ENCODE results near the gene ISCU. TPM values are rescaled to one million over a fixed set of nuclear protein-coding genes. Genes with fewer than 3 reads are reported as not detected.

The ISCU gene
- total RNA-seq, 4 donors from 2014 or later, result 207 to 257 (median 242) TPM

DNA sequence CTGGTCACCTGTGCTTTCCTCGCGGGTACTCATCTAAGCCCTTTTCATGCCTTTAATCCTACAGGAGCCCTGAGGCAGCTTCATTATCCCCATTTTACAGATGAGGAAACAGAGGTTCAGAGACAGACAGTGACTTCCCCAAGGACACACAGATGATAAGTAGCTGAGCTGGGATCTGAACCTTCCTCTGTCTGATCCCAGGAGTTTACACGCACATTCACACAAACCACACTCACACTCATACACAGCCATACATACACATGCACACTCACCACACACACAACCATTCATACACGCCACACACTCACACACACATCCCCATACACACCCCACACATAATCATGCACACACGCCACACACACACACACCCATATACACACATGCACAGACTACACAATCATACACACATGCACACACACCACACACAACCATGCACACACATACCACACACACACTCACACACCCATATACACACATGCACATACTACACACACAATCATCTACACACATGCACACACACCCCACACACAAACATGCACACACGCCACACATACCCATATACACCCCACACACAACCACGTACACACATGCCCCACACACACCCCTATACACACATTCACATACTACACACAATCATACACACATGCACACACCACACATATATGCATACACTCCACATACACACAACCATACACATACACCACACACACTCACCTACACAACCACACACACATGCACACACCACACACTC, 32.7 kb downstream of the ISCU start:
- Histone ChIP-seq H3K27me3 (peaks cover 0 to 9% (median 0%) of the 10 kb centered on the region in 4 donors), H3K4me3 (no peak overlapping the region), H3K36me3 (no peaks in the 10 kb centered on the region), H3K9me3 (no peaks in the 10 kb centered on the region), H3K27ac (replicated peaks in 1 of 4) (no peak overlapping the region), H3K4me1 (peaks cover 0 to 11% (median 2%) of the 10 kb centered on the region in 4 donors)
- no peak for DNase-seq (ENCODE audit: extremely low spot score)
- intact Hi-C loops (cut with DNase I), result no loop called here
- no peak for TF ChIP-seq POLR2AphosphoS5 (IDR thresholded peaks at IDR 0.05)
- TF ChIP-seq, protein P1, sequence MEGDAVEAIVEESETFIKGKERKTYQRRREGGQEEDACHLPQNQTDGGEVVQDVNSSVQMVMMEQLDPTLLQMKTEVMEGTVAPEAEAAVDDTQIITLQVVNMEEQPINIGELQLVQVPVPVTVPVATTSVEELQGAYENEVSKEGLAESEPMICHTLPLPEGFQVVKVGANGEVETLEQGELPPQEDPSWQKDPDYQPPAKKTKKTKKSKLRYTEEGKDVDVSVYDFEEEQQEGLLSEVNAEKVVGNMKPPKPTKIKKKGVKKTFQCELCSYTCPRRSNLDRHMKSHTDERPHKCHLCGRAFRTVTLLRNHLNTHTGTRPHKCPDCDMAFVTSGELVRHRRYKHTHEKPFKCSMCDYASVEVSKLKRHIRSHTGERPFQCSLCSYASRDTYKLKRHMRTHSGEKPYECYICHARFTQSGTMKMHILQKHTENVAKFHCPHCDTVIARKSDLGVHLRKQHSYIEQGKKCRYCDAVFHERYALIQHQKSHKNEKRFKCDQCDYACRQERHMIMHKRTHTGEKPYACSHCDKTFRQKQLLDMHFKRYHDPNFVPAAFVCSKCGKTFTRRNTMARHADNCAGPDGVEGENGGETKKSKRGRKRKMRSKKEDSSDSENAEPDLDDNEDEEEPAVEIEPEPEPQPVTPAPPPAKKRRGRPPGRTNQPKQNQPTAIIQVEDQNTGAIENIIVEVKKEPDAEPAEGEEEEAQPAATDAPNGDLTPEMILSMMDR (IDR thresholded peaks at IDR 0.05), result no peak
- no peak for TF ChIP-seq POLR2A (IDR thresholded peaks at IDR 0.05; ENCODE audit: low read depth)
- TF ChIP-seq EP300 (IDR thresholded peaks at IDR 0.05), result no peak
- 97% methylated on average over 7 of the region's 7 CpGs for WGBS

DNA sequence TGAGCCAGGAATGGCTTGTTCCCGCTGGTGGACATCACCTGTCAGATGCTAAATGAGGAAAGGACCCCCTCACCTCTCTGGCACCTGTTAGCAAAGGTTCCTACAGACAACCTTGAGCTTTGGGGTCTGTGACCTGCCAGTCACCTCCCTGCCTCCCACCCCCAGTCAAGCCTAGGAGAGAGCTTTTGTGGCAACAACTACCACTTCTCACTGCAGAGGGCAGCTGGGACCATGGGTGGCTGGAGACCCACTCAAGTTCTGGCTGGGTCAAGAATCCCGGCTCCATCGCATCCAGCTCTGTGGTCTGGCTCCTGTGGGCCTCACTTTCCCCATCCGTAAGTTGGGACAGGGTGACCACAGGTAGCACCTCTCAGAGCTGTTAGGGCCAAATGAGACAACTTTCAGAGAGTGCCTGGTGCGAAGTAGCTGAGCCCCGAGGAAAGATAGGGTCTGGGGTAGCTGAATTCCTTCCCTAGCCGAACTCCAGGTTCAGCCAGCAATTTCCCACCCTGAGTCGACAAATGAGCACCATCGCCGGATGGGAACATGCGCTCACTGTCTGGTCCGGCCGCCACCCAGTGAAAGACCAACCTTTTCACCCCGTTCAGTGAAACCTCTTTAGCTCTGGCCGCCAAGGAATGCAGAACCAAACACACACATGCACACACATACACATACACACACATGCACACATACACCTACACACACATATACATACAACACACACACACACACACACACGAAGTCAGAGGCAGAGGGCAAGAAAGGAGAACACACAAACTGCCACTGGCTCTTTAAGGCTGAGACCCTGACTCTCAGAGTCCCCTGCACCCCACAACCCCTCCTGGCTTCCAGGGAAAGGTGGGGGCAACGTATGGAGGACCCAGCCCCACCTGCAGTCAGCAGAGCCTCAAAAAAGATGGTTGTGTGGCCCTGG, 33.6 kb downstream of the ISCU start:
- no peak for DNase-seq (ENCODE audit: extremely low spot score)
- Histone ChIP-seq H3K27me3 (peaks cover 0 to 9% (median 0%) of the 10 kb centered on the region in 4 donors), H3K4me1 (peaks cover 0 to 11% (median 2%) of the 10 kb centered on the region in 4 donors), H3K27ac (replicated peaks in 1 of 4) (peak overlapping the region in 1 of 4 donors; percentile 7), H3K36me3 (no peaks in the 10 kb centered on the region), H3K4me3 (peak overlapping the region in 1 of 4 donors; percentile 9), H3K9me3 (no peaks in the 10 kb centered on the region)
- 71% methylated on average over 17 of the region's 17 CpGs for WGBS
- no peak for TF ChIP-seq POLR2AphosphoS5 (IDR thresholded peaks at IDR 0.05)
- intact Hi-C loops (cut with DNase I), result no loop called here

DNA sequence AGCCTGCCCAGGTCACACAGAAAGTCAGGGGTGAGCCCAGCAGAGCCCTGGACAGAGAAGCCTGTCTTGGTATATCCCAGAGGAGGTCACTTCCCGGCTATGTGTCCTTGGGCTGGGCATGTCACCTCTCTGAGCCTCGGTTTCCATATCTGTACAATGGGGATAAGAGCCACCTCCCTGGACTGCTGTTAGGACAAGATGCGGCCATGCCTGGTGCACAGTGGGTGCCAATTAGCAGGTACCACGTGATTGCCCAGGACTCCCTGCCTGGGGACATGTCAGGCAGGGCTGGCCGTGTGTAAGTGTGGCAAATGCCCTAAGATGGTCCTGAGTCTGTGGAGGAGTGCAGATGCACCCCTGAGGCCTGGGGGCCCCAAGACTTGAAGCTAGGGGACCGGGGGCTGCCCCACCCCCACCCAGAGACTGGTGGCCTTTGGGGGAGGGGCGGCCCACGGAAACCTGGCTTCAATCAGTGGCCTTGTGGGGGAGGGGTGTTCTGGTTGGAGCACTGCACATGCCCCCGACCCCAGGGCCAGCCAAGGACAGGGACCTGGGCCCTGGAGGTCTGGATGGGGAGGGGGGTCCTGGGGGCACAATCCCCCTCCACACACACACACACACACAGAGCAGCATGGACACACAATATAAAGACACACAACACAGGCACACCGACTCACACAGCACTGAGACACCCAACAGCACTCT, 34.6 kb downstream of the ISCU start:
- Histone ChIP-seq H3K9me3 (no peaks in the 10 kb centered on the region), H3K27me3 (peaks cover 0 to 9% (median 0%) of the 10 kb centered on the region in 4 donors), H3K36me3 (no peaks in the 10 kb centered on the region), H3K4me3 (peak overlapping the region; percentile 23 to 49 (median 36)), H3K27ac (replicated peaks in 1 of 4) (no peak overlapping the region), H3K4me1 (peaks cover 0 to 11% (median 2%) of the 10 kb centered on the region in 4 donors)
- intact Hi-C loops (cut with DNase I), result no loop called here
- TF ChIP-seq, protein P1 (IDR thresholded peaks at IDR 0.05), result no peak
- TF ChIP-seq POLR2A (IDR thresholded peaks at IDR 0.05; ENCODE audit: low read depth), result no peak
- TF ChIP-seq EP300 (IDR thresholded peaks at IDR 0.05), result no peak
- TF ChIP-seq POLR2AphosphoS5 (IDR thresholded peaks at IDR 0.05), result no peak
- no peak for DNase-seq (ENCODE audit: extremely low spot score)
- WGBS, result 66% methylated on average over 6 of the region's 10 CpGs

DNA sequence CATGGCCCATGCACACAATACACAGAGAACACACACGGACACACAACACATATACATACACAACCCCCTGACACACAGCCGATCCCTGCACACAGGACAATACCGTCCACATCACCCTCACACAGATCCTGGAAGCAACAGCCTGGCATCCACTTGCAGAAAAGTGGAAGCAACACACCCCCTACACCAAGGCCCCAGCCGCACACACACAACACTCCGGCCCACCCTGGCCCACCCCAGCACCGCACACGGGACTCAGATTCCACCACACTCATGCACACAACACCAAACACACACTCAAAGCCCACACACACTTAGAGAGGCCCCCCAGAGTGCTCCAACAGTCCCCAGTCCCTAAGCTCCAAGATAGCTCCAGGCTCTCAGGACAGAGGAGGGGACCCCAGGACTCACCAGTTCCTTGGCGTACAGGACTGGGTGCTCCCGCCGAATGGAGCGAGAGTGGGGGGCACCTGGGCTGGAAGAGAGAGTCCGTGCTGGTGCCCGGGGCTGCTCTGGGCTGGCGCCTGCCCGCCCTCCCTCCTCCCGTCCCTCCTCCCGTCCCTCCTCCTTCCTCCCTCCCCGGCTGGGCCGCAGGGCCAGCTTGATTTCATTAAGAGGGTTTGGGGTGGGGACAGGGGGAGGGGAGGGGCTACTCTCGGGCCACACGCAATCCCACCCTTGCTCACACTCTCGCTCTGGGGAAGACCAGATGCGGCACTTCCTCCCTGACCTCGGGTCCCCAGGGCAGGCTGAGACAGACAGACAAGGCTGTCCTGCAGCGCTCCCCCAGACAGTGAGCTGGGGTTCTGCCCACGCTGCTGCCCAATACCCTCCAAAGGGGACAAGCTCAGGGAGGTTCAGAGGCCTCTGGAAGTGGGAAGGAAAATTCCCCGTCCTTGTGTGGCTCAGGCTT, 35.4 kb downstream of the ISCU start, which contains the start of gene TMEM119:
Gene TMEM119 (minus strand): TSS at position 526 of the 913 bp plus-strand sequence. CDS start 5,701 bp downstream, outside the sequence.
- Histone ChIP-seq H3K36me3 (no peaks in the 10 kb centered on the region), H3K4me1 (peaks cover 0 to 11% (median 2%) of the 10 kb centered on the region in 4 donors), H3K4me3 (peak within 1 kb of the TSS; percentile 23 to 49 (median 36)), H3K27ac (replicated peaks in 1 of 4) (no peak within 1 kb of the TSS), H3K9me3 (no peaks in the 10 kb centered on the region), H3K27me3 (peaks cover 0 to 9% (median 0%) of the 10 kb centered on the region in 4 donors)
- intact Hi-C loops (cut with DNase I), result no loop called here
- TF ChIP-seq POLR2A (IDR thresholded peaks at IDR 0.05; ENCODE audit: low read depth), result no peak
- TF ChIP-seq, protein P1 (IDR thresholded peaks at IDR 0.05), result no peak
- no peak for DNase-seq (ENCODE audit: extremely low spot score)
- 31% methylated on average over 18 of the region's 27 CpGs for WGBS

Measured in esophagus muscularis mucosa (tissue), 4 donors.